HG03196 (cell line): Measurements from ENCODE around the gene ERAL1.
"Not testable (repeated sequence)": the region's sequence is repeated elsewhere in the genome, so short reads cannot be mapped to it uniquely, and the experiment has no call there.

ENCODE experiments used
- ATAC-seq: cut with Tn5 transposase; IDR thresholded peaks from one replicate; pipeline ENCODE4 v1.9.1; 2021; ENCODE audit not compliant: unreplicated experiment

Gene ERAL1

DNA sequence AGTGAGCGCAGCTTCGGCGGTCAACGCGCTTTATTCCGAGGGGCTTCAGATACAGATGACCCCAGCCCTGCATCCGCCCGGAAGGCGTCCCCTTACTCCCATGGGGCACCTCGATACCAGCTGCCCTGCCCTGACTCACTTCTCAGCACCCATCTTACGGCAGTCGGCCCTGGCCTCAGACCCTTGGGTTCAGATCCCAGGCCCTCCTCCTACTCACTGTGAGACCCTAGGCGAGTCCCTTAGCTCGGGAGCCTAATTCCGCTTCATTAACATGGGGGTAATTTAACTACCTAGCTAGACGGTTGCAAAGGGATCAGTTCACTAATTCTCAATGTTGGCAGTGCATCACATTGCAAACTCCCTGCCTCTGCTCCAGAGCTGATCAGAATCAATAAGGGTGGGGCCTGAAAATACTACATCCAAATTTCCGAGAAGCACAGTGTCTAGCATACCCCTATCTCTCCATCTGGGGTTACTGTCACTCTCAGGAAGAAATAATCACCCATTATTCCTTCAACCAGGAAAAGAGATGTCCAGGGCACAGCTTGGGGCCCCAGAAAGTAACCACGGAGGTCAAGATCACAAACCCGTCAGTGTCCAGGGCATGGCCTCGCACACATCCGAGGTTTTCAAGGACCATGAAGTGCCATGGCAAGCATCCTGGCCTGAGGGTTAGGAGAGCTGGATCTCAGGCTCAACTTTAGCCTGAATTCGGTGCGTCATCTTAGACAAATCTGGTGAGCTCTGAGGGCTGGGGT, 43.1 kb downstream of the ERAL1 start:
- no peak for ATAC-seq

DNA sequence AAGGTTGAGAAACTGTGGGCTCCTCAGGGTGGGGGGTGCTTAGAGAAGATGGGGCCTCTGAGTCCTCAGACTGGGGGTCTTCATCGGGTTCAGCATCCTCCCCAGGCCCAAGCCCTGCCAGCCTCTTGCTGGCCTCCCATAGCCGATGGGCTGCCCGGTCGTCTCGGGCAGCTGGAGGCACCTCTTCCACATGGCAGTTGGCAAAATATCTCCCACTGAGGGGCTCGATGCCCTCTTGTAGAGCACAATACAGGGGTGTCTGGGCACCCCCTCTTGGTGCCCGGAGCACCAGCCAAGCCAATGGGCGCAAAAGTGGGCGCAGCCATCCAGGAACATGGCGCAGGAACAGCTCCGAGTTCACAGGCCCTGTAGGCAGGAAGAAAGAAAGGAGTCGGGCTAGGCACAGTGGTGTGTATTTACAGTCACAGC, 43.7 kb downstream of the ERAL1 start:
- no peak for ATAC-seq

- no peak for ATAC-seq
These were observed 44.5 kb downstream of the ERAL1 start for GRCh38 chr17:28899212-28899815.

- no peak for ATAC-seq
These were observed 46.3 kb downstream of the ERAL1 start for GRCh38 chr17:28900986-28901726.

DNA sequence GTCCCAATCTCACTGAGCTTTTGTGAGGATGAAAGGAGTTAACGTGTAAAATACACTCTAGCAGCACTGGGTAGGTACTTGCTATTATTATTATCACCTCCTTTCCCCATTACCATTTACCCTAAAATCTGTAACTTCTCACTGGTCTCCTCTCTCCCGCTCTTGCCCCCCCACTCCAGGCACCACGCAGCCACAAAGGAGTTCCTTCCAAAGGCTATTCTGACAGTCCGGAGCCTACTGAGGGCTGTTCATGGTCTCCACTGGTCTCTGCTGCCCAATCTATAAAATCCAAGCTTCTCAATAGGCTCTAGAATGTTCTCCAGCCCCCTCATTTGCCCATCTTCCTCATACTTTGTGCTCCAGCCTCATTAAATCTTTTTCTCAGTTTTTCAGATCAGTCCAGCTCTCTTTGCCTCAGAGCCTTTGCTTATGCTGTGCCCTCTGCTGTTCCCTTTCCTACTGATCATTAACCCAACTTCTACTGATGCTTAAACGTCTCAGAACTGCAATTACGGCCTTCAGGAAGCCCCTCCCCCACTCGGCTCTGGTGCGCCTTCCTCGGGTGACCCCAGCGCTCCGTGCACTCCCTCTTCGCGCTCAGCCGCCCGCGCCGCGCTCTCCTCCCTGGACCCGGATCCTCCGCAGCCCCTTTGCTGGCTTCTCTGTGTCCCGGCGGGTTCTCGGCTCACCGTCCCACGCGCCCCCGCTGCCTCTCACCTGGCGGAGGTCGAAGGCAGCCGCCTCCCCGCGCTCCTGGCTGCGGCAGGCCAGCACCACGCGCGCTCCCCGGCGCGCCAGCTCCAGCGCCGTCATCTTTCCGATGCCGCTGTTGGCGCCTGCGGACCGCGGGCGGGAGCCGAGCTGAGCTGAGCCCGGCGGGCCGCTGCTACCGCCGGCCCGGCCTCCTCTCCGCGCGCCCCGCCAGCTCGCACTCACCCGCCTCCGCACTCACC, 47.3 kb downstream of the ERAL1 start:
- peak; percentile 37 for ATAC-seq

GRCh38 chr17:28902819-28903545, 48.2 kb downstream of the ERAL1 start, which contains the start of gene DHRS13:
TSS of gene DHRS13 (minus strand) at chr17:28903079. CDS start at chr17:28902944, 135 bp downstream.
- peak; percentile 82 for ATAC-seq

GRCh38 chr17:28903546-28903841, 48.7 kb downstream of the ERAL1 start:
- not testable (repeated sequence) for ATAC-seq

GRCh38 chr17:28904800-28905199, 50.0 kb downstream of the ERAL1 start:
- no peak for ATAC-seq

DNA sequence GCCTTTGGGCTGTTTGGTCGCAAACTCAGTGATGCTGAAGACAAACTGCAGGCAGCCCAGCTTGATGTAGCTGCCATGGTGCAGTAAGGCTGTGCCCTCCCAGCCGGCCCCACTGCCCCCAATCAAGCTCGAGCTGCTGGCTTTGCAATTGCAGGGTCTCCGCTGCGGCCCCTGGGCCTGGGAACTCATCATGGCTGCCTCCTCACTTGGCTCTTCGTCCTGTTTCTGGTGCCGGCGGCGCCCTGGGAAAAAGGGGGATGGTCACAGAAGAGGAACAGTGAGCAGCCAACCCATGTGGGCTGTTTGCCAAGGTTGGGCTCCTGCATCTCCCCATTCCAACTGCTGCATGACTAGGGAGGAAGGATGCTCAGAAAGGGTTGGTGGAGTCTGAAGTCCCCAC, 51.5 kb downstream of the ERAL1 start:
- no peak for ATAC-seq

DNA sequence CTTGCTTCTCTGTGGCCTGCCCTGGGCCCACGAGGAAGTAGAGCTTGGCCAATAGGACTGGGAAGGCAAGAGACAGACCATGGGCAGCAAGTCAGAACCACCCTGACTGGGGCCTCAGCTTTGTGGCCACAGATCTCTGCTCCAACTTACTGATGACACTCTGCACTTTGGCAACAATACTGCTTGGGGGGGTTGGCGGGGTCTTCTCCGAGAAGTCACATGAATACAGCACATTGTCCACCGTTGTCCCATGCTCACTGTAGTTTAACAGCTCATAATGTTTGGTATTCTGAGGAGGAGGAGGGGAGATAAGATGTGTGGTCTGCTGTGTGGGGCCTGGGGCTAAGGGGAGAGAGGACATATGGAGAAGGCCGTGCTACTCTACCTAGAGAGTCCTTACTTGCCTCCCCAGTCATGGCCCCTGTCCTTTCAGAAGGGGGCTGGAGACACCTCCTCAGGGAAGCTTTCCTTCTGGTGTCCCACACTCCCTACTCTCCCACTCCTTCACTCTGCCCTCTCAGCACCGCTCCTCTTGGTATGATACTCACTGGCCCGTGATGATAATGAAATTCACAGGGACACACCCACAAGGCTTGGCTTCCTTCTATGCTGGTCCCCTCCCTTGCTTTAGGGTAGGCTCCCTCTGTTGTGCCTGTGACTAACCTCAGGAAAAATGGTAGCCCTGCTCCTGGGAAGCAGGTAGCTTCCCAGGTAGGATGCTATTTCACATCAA, 52.1 kb downstream of the ERAL1 start:
- ATAC-seq, result no peak

- no peak for ATAC-seq
These were observed 53.1 kb downstream of the ERAL1 start for GRCh38 chr17:28907709-28908475.

DNA sequence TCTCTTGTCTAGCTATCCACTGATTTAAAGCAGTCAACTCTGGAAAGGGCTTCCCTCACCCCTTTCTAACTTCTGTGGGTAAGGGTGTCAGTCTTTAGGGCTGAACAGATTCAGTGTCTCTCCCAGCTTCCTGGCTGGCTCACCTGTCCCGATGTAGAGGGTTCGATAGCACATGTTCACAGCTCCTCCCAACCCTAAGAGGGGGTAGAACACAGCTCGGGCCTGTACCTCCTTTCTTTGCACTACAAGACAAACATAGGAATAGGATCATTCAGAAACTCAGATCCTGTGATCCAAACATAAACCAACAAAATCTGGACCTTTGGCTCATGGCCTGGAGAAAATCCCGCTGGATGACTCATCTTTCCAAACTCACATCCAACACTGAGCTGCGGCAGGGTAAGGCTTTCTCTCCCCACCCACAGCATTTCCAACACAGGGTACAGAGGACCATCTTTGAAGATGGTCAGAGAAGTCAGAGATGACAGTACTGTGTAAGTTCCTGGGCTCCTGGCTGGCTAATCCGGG, 53.9 kb downstream of the ERAL1 start:
- no peak for ATAC-seq

- no peak for ATAC-seq
These were observed 55.7 kb downstream of the ERAL1 start for GRCh38 chr17:28910534-28910933.
